ENCODE data around the gene ATAD3A.

DNA sequence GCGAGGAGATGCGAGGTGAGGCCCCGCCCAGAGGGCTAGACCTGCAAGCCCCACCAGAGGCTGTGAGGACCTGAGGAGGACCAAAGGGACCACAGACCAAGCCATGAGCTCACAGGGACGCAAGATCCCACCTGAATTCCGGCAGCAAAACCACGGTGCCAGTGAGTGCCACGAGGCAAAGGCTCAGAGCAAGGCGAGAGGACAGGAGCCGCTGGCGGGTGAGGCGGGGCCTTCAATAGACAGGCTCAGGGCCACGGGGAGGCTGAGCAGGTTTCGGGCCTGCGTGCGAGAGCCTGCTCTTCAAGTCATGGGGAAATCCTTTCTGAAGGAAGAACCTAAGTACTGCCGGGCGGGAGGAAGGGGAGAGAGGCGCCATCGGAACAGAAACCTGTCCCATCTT lies 35.5 kb downstream of the ATAD3A start:
- TF ChIP-seq, protein P1, sequence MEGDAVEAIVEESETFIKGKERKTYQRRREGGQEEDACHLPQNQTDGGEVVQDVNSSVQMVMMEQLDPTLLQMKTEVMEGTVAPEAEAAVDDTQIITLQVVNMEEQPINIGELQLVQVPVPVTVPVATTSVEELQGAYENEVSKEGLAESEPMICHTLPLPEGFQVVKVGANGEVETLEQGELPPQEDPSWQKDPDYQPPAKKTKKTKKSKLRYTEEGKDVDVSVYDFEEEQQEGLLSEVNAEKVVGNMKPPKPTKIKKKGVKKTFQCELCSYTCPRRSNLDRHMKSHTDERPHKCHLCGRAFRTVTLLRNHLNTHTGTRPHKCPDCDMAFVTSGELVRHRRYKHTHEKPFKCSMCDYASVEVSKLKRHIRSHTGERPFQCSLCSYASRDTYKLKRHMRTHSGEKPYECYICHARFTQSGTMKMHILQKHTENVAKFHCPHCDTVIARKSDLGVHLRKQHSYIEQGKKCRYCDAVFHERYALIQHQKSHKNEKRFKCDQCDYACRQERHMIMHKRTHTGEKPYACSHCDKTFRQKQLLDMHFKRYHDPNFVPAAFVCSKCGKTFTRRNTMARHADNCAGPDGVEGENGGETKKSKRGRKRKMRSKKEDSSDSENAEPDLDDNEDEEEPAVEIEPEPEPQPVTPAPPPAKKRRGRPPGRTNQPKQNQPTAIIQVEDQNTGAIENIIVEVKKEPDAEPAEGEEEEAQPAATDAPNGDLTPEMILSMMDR (conservative IDR thresholded peaks at IDR 0.05 in 1 of 2, IDR thresholded peaks at IDR 0.05 in 1 of 2; ENCODE audit: extremely low read depth in 1 of 2, insufficient read depth in 1 of 2, low read depth in 1 of 2, low read length in 2 of 2) = no peak
- TF ChIP-seq EZH2 (IDR thresholded peaks at IDR 0.05; ENCODE audit: borderline replicate concordance, low read length) = no peak

Data from mammary epithelial cell (primary cell).